HG03565 (cell line): ENCODE results near the gene ABCA8.
"Not testable (repeated sequence)": the region's sequence is repeated elsewhere in the genome, so short reads cannot be mapped to it uniquely, and the experiment has no call there.

Experiments
- ATAC-seq: cut with Tn5 transposase; IDR thresholded peaks from one replicate; pipeline ENCODE4 v1.9.1; 2021; ENCODE audit warnings: mild to moderate bottlenecking, moderate library complexity; ENCODE audit not compliant: unreplicated experiment

The ABCA8 gene

GRCh38 chr17:68830313-68830712, 124.9 kb downstream of the ABCA8 start:
- ATAC-seq = no peak

GRCh38 chr17:68829211-68829610, 126.0 kb downstream of the ABCA8 start:
- ATAC-seq = no peak

- no peak for ATAC-seq
Observed at GRCh38 chr17:68824707-68825106, 130.5 kb downstream of the ABCA8 start.

- not testable (repeated sequence) for ATAC-seq
Observed at GRCh38 chr17:68824185-68824584, 131.0 kb downstream of the ABCA8 start.

GRCh38 chr17:68822719-68823289, 132.4 kb downstream of the ABCA8 start:
- ATAC-seq = no peak

GRCh38 chr17:68821860-68822696, 133.1 kb downstream of the ABCA8 start:
- ATAC-seq = no peak

GRCh38 chr17:68820825-68821481, 134.2 kb downstream of the ABCA8 start:
- ATAC-seq = no peak

GRCh38 chr17:68820476-68820824, 134.7 kb downstream of the ABCA8 start:
- ATAC-seq = no peak

GRCh38 chr17:68819465-68819864, 135.7 kb downstream of the ABCA8 start:
- ATAC-seq = no peak
